ENCODE results near the gene CD93. TPM values are rescaled to one million over a fixed set of nuclear protein-coding genes. Genes with fewer than 3 reads are reported as not detected.
A peak's percentile ranks its signal among the peaks of the same experiment; 100 is the strongest.

CD93 gene
- polyA plus RNA-seq, 1 donor = 17.3 TPM

- WGBS (ENCODE audit: insufficient coverage, low lambda C conversion rate) = no CpG with 5 or more reads among the region's 92 CpGs
- Histone ChIP-seq H3K4me1 (ENCODE audit: control insufficient read depth, insufficient read depth, low read length) (peaks cover 4% of the 10 kb centered on the region), H3K4me3 (ENCODE audit: low read length) (peak overlapping the region; percentile 18), H3K9me3 (ENCODE audit: control insufficient read depth, low read depth, low read length) (no peaks in the 10 kb centered on the region), H3K27me3 (ENCODE audit: control insufficient read depth, insufficient read depth, low read length) (peaks cover 74% of the 10 kb centered on the region), H3K27ac (ENCODE audit: low read length) (no peak overlapping the region), H3K36me3 (ENCODE audit: control insufficient read depth, insufficient read depth, low read length) (no peaks in the 10 kb centered on the region)
- DNase-seq = peak in 1 of 2 donors; percentile 43
These were observed 37.6 kb downstream of the CD93 start for GRCh38 chr20:23048283-23049200.

DNA sequence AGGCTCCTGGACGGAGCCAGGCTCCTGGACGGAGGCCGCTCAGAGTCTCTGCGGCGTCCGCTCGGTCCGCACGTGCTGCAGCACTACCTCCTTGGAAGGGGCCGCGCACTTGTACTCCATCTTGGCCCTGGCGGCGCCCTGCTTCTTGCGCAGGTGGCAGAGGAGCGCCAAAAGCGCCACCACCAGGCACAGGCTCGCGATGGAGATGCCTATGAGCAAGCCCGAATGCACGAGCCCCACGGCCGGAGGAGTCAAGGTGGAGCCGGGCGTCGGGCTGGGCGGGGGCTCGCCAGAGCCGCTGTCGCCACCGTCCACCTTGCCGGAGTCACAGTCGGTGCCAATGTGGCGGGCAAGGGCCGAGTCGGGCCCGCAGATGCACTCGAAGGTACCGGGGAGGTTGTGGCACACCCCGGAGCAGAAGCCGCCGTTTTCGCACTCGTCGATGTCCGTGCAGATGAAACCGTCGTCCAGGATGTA, 38.3 kb downstream of the CD93 start:
- Histone ChIP-seq H3K27me3 (ENCODE audit: control insufficient read depth, insufficient read depth, low read length) (peaks cover 70% of the 10 kb centered on the region), H3K36me3 (ENCODE audit: control insufficient read depth, insufficient read depth, low read length) (no peaks in the 10 kb centered on the region), H3K4me1 (ENCODE audit: control insufficient read depth, insufficient read depth, low read length) (peaks cover 4% of the 10 kb centered on the region), H3K9me3 (ENCODE audit: control insufficient read depth, low read depth, low read length) (no peaks in the 10 kb centered on the region), H3K27ac (ENCODE audit: low read length) (no peak overlapping the region), H3K4me3 (ENCODE audit: low read length) (peak overlapping the region; percentile 18)
- no CpG with 5 or more reads among the region's 47 CpGs for WGBS (ENCODE audit: insufficient coverage, low lambda C conversion rate)
- no peak for DNase-seq

DNA sequence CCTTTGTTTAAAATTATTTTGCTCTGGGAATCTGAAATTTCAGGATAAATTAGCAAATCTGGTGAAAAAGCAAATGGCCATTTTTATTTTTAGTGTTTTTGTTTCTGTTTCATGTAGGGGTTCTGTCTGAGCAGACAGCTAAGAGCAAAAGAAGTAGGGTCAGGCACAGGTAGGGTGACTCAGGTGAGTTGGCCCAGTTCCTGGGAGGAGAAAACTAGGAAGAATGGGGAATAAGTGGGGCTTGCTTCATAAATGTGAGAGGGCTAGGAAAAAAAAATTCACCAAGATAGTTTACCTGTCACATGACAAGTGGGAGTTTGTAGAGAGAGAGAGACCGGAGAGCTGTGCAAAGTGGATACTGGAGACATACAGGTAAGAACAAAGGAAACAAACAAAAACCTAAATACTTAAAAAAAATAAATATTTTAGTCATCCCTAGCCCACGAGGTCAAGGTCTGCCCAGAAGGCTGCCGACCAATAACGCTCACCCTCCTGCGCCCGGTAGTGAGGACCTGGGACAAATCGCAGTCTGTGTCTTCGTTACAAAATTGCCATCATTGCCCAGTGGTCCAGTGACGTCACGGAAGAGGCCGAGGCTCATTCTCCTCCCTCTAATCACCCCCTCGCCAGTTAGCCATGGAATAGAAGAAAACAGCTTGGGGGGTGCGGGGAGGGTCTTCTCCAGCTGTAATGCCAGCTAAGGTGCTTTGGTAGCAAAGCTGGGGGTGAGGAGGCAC, 39.0 kb downstream of the CD93 start:
- no peak overlapping the region for H3K27ac ChIP-seq (ENCODE audit: low read length)
- H3K27me3 ChIP-seq (ENCODE audit: control insufficient read depth, insufficient read depth, low read length) = peaks cover 66% of the 10 kb centered on the region
- no peaks in the 10 kb centered on the region for H3K9me3 ChIP-seq (ENCODE audit: control insufficient read depth, low read depth, low read length)
- peak overlapping the region; percentile 18 for H3K4me3 ChIP-seq (ENCODE audit: low read length)
- peaks cover 4% of the 10 kb centered on the region for H3K4me1 ChIP-seq (ENCODE audit: control insufficient read depth, insufficient read depth, low read length)
- H3K36me3 ChIP-seq (ENCODE audit: control insufficient read depth, insufficient read depth, low read length) = no peaks in the 10 kb centered on the region
- no peak for DNase-seq
- 55% methylated on average over 5 of the region's 13 CpGs for WGBS (ENCODE audit: insufficient coverage, low lambda C conversion rate)

GRCh38 chr20:23046431-23046830, 39.7 kb downstream of the CD93 start:
- Histone ChIP-seq H3K27me3 (ENCODE audit: control insufficient read depth, insufficient read depth, low read length) (peaks cover 61% of the 10 kb centered on the region), H3K36me3 (ENCODE audit: control insufficient read depth, insufficient read depth, low read length) (no peaks in the 10 kb centered on the region), H3K4me3 (ENCODE audit: low read length) (no peak overlapping the region), H3K4me1 (ENCODE audit: control insufficient read depth, insufficient read depth, low read length) (peaks cover 4% of the 10 kb centered on the region), H3K9me3 (ENCODE audit: control insufficient read depth, low read depth, low read length) (no peaks in the 10 kb centered on the region), H3K27ac (ENCODE audit: low read length) (no peak overlapping the region)
- no peak for DNase-seq

DNA sequence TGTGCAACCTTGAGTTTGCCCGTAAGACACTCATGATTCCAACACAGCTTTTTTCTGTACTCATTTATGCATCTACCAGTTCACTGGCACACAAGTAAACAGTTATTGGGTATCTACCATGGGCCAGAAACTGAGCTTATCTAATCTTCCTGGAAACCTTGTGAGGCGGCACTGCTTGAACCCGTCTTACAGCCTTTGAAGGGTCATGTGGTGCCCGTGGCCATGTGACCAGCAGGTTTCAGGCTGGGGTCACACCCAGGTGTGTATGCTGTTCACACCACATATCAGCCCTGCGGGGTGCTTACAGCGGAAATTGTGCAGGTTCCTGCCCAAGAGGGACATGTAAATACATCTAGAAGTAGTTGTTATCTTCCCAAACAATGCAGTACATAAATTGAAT, 42.7 kb downstream of the CD93 start:
- peak in 1 of 2 donors; percentile 53 for DNase-seq
- WGBS (ENCODE audit: insufficient coverage, low lambda C conversion rate) = 80% methylated on average over 1 of the region's 6 CpGs

GRCh38 chr20:23042270-23042669, 43.9 kb downstream of the CD93 start:
- no peak overlapping the region for H3K4me3 ChIP-seq (ENCODE audit: low read length)
- no peaks in the 10 kb centered on the region for H3K4me1 ChIP-seq (ENCODE audit: control insufficient read depth, insufficient read depth, low read length)
- whole genome bisulfite sequencing (ENCODE audit: insufficient coverage, low lambda C conversion rate) = 100% methylated on average over 1 of the region's 3 CpGs
- DNase-seq = no peak
- H3K27ac ChIP-seq (ENCODE audit: low read length) = no peak overlapping the region
- no peaks in the 10 kb centered on the region for H3K9me3 ChIP-seq (ENCODE audit: control insufficient read depth, low read depth, low read length)
- no peaks in the 10 kb centered on the region for H3K36me3 ChIP-seq (ENCODE audit: control insufficient read depth, insufficient read depth, low read length)
- peaks cover 54% of the 10 kb centered on the region for H3K27me3 ChIP-seq (ENCODE audit: control insufficient read depth, insufficient read depth, low read length)

More for the DNA sequence above, 42.7 kb downstream of the CD93 start:
- Histone ChIP-seq H3K9me3 (ENCODE audit: control insufficient read depth, low read depth, low read length) (no peaks in the 10 kb centered on the region), H3K27me3 (ENCODE audit: control insufficient read depth, insufficient read depth, low read length) (peaks cover 56% of the 10 kb centered on the region), H3K27ac (ENCODE audit: low read length) (no peak overlapping the region), H3K36me3 (ENCODE audit: control insufficient read depth, insufficient read depth, low read length) (no peaks in the 10 kb centered on the region), H3K4me1 (ENCODE audit: control insufficient read depth, insufficient read depth, low read length) (peaks cover 4% of the 10 kb centered on the region), H3K4me3 (ENCODE audit: low read length) (no peak overlapping the region)

GRCh38 chr20:23039885-23040508, 46.1 kb downstream of the CD93 start:
- Histone ChIP-seq H3K36me3 (ENCODE audit: control insufficient read depth, insufficient read depth, low read length) (no peaks in the 10 kb centered on the region), H3K4me3 (ENCODE audit: low read length) (no peak overlapping the region), H3K9me3 (ENCODE audit: control insufficient read depth, low read depth, low read length) (peaks cover 5% of the 10 kb centered on the region), H3K4me1 (ENCODE audit: control insufficient read depth, insufficient read depth, low read length) (no peaks in the 10 kb centered on the region), H3K27ac (ENCODE audit: low read length) (no peak overlapping the region), H3K27me3 (ENCODE audit: control insufficient read depth, insufficient read depth, low read length) (peaks cover 52% of the 10 kb centered on the region)
- no CpG with 5 or more reads among the region's 3 CpGs for WGBS (ENCODE audit: insufficient coverage, low lambda C conversion rate)
- no peak for DNase-seq

GRCh38 chr20:23039136-23039875, 46.8 kb downstream of the CD93 start:
- no CpG with 5 or more reads among the region's 5 CpGs for WGBS (ENCODE audit: insufficient coverage, low lambda C conversion rate)
- no peaks in the 10 kb centered on the region for H3K36me3 ChIP-seq (ENCODE audit: control insufficient read depth, insufficient read depth, low read length)
- no peak overlapping the region for H3K27ac ChIP-seq (ENCODE audit: low read length)
- peaks cover 5% of the 10 kb centered on the region for H3K9me3 ChIP-seq (ENCODE audit: control insufficient read depth, low read depth, low read length)
- DNase-seq = no peak
- no peak overlapping the region for H3K4me3 ChIP-seq (ENCODE audit: low read length)
- peaks cover 58% of the 10 kb centered on the region for H3K27me3 ChIP-seq (ENCODE audit: control insufficient read depth, insufficient read depth, low read length)
- no peaks in the 10 kb centered on the region for H3K4me1 ChIP-seq (ENCODE audit: control insufficient read depth, insufficient read depth, low read length)

GRCh38 chr20:23037017-23037481, 49.1 kb downstream of the CD93 start:
- no CpG with 5 or more reads among the region's 3 CpGs for WGBS (ENCODE audit: insufficient coverage, low lambda C conversion rate)
- Histone ChIP-seq H3K36me3 (ENCODE audit: control insufficient read depth, insufficient read depth, low read length) (no peaks in the 10 kb centered on the region), H3K4me3 (ENCODE audit: low read length) (no peak overlapping the region), H3K4me1 (ENCODE audit: control insufficient read depth, insufficient read depth, low read length) (no peaks in the 10 kb centered on the region), H3K27ac (ENCODE audit: low read length) (no peak overlapping the region), H3K27me3 (ENCODE audit: control insufficient read depth, insufficient read depth, low read length) (peaks cover 58% of the 10 kb centered on the region), H3K9me3 (ENCODE audit: control insufficient read depth, low read depth, low read length) (peaks cover 5% of the 10 kb centered on the region)
- no peak for DNase-seq

Data from large intestine (tissue), 3 donors.